Astrocyte of the spinal cord (primary cell): ENCODE results near the gene GUCA2A.

Experiments
- DNase-seq: peaks from one replicate; pipeline ENCODE4 v3.0.0; 2011; ENCODE audit warnings: low read depth, low spot score
- H3K4me3 ChIP-seq: 2 replicates; pipeline ENCODE4 v1.5.1; 2011; ENCODE audit warnings: low read depth, mild to moderate bottlenecking, low read length, moderate library complexity
- CTCF ChIP-seq: IDR thresholded peaks from 2 replicates; pipeline ENCODE4 v1.5.1; 2012; ENCODE audit warnings: low read depth, mild to moderate bottlenecking, low read length, inconsistent platforms
- in situ Hi-C: cut with HindIII; loops from 2 replicates; pipeline ENCODE4 v1.10.0; 2017; ENCODE audit warnings: low sequenced_read_pairs

GUCA2A gene

GRCh38 chr1:42137766-42138165, 26.8 kb downstream of the GUCA2A start:
- in situ Hi-C loops, result no loop called here
- no peak for DNase-seq
- no peak overlapping the region for H3K4me3 ChIP-seq
- no peak for TF ChIP-seq CTCF

GRCh38 chr1:42136466-42136865, 28.1 kb downstream of the GUCA2A start:
- no peak for DNase-seq
- H3K4me3 ChIP-seq, result no peak overlapping the region
- in situ Hi-C loops, result no loop called here
- no peak for TF ChIP-seq CTCF

- TF ChIP-seq CTCF, result no peak
- in situ Hi-C loops, result no loop called here
- no peak overlapping the region for H3K4me3 ChIP-seq
- DNase-seq, result no peak
Observed at GRCh38 chr1:42135426-42135825, 29.1 kb downstream of the GUCA2A start.

GRCh38 chr1:42133809-42134526, 30.6 kb downstream of the GUCA2A start:
- no peak for TF ChIP-seq CTCF
- no peak for DNase-seq
- no peak overlapping the region for H3K4me3 ChIP-seq
- in situ Hi-C loops, result no loop called here

- no peak for DNase-seq
- H3K4me3 ChIP-seq, result no peak overlapping the region
- in situ Hi-C loops, result no loop called here
- TF ChIP-seq CTCF, result no peak
Observed at GRCh38 chr1:42133390-42133789, 31.2 kb downstream of the GUCA2A start.

GRCh38 chr1:42130061-42130660, 34.4 kb downstream of the GUCA2A start:
- no peak for DNase-seq
- H3K4me3 ChIP-seq, result no peak overlapping the region
- TF ChIP-seq CTCF, result no peak
- in situ Hi-C loops, result no loop called here
